Measurements from ENCODE around the gene RCCD1. TPM values are rescaled to one million over a fixed set of nuclear protein-coding genes. Genes with fewer than 3 reads are reported as not detected.

Gene RCCD1
- total RNA-seq, 2 donors from 2014 or later: 19.8 to 20.9 TPM

- Mint-ChIP-seq H3K4me3 (no peak overlapping the region), H3K27ac (no peak overlapping the region), H3K4me1 (peaks cover 5% of the 10 kb centered on the region), H3K9me3 (no peaks in the 10 kb centered on the region), H3K36me3 (ENCODE audit: low read depth) (peaks cover 58% of the 10 kb centered on the region), H3K27me3 (ENCODE audit: insufficient read depth) (no peaks in the 10 kb centered on the region)
- Histone ChIP-seq H3K27me3 (ENCODE audit: control insufficient read depth, insufficient read depth, low read length, poor library complexity, severe bottlenecking) (no peaks in the 10 kb centered on the region), H3K9ac (ENCODE audit: extremely low read depth, low read length, poor library complexity, severe bottlenecking) (no peak overlapping the region), H3K4me1 (ENCODE audit: control insufficient read depth, insufficient read depth, low read length) (no peaks in the 10 kb centered on the region), H3K36me3 (ENCODE audit: control insufficient read depth, insufficient read depth, low read length) (peaks cover 71% of the 10 kb centered on the region), H3K4me3 (ENCODE audit: low read length) (no peak overlapping the region), H3K27ac (ENCODE audit: low read depth, low read length) (no peak overlapping the region), H3K9me3 (ENCODE audit: control insufficient read depth, low read length) (no peaks in the 10 kb centered on the region)
- no peak for TF ChIP-seq CTCF (conservative IDR thresholded peaks at IDR 0.05)
- DNase-seq: no peak
- WGBS, 2 experiments (ENCODE audit: insufficient coverage in 1 of 2, insufficient read length in 1 of 2): 85 to 96% methylated on average over 4 of the region's 4 CpGs
Measured at GRCh38 chr15:90941038-90941437, 13.6 kb upstream of the RCCD1 start.

- TF ChIP-seq CTCF (conservative IDR thresholded peaks at IDR 0.05): no peak
- Histone ChIP-seq H3K9me3 (ENCODE audit: control insufficient read depth, low read length) (no peaks in the 10 kb centered on the region), H3K4me3 (ENCODE audit: low read length) (no peak overlapping the region), H3K27ac (ENCODE audit: low read depth, low read length) (no peak overlapping the region), H3K36me3 (ENCODE audit: control insufficient read depth, insufficient read depth, low read length) (peaks cover 75% of the 10 kb centered on the region), H3K9ac (ENCODE audit: extremely low read depth, low read length, poor library complexity, severe bottlenecking) (no peak overlapping the region), H3K27me3 (ENCODE audit: control insufficient read depth, insufficient read depth, low read length, poor library complexity, severe bottlenecking) (no peaks in the 10 kb centered on the region), H3K4me1 (ENCODE audit: control insufficient read depth, insufficient read depth, low read length) (no peaks in the 10 kb centered on the region)
- 96% methylated on average over 8 to 12 of the region's 12 CpGs for WGBS, 2 experiments (ENCODE audit: insufficient coverage in 1 of 2, insufficient read length in 1 of 2)
- Mint-ChIP-seq H3K36me3 (ENCODE audit: low read depth) (peaks cover 63% of the 10 kb centered on the region), H3K27ac (no peak overlapping the region), H3K4me1 (no peaks in the 10 kb centered on the region), H3K9me3 (no peaks in the 10 kb centered on the region), H3K27me3 (ENCODE audit: insufficient read depth) (no peaks in the 10 kb centered on the region), H3K4me3 (no peak overlapping the region)
- no peak for DNase-seq
Measured at GRCh38 chr15:90942354-90943120, 12.1 kb upstream of the RCCD1 start.

GRCh38 chr15:90945091-90945490, 9.6 kb upstream of the RCCD1 start:
- no peak overlapping the region for H3K4me3 ChIP-seq (ENCODE audit: low read length)
- H3K4me3 Mint-ChIP-seq: no peak overlapping the region
- no peaks in the 10 kb centered on the region for H3K9me3 ChIP-seq (ENCODE audit: control insufficient read depth, low read length)
- TF ChIP-seq CTCF (conservative IDR thresholded peaks at IDR 0.05): no peak
- H3K4me1 Mint-ChIP-seq: no peaks in the 10 kb centered on the region
- H3K4me1 ChIP-seq (ENCODE audit: control insufficient read depth, insufficient read depth, low read length): no peaks in the 10 kb centered on the region
- H3K9ac ChIP-seq (ENCODE audit: extremely low read depth, low read length, poor library complexity, severe bottlenecking): no peak overlapping the region
- no peaks in the 10 kb centered on the region for H3K27me3 ChIP-seq (ENCODE audit: control insufficient read depth, insufficient read depth, low read length, poor library complexity, severe bottlenecking)
- H3K9me3 Mint-ChIP-seq: no peaks in the 10 kb centered on the region
- no peak overlapping the region for H3K27ac Mint-ChIP-seq
- H3K36me3 ChIP-seq (ENCODE audit: control insufficient read depth, insufficient read depth, low read length): peaks cover 75% of the 10 kb centered on the region
- no peak overlapping the region for H3K27ac ChIP-seq (ENCODE audit: low read depth, low read length)
- peaks cover 70% of the 10 kb centered on the region for H3K36me3 Mint-ChIP-seq (ENCODE audit: low read depth)
- no peaks in the 10 kb centered on the region for H3K27me3 Mint-ChIP-seq (ENCODE audit: insufficient read depth)
- no peak for DNase-seq
- 94 to 97% methylated on average over 5 to 7 of the region's 7 CpGs for WGBS, 2 experiments (ENCODE audit: insufficient coverage in 1 of 2, insufficient read length in 1 of 2)
